HG03432 (cell line): ENCODE measurements around the gene KATNIP.
"Not testable (repeated sequence)": the region's sequence is repeated elsewhere in the genome, so short reads cannot be mapped to it uniquely, and the experiment has no call there.

Source experiments
- ATAC-seq: cut with Tn5 transposase; IDR thresholded peaks from one replicate; pipeline ENCODE4 v1.9.1; 2021; ENCODE audit warnings: mild to moderate bottlenecking, moderate library complexity; ENCODE audit not compliant: unreplicated experiment

KATNIP gene

DNA sequence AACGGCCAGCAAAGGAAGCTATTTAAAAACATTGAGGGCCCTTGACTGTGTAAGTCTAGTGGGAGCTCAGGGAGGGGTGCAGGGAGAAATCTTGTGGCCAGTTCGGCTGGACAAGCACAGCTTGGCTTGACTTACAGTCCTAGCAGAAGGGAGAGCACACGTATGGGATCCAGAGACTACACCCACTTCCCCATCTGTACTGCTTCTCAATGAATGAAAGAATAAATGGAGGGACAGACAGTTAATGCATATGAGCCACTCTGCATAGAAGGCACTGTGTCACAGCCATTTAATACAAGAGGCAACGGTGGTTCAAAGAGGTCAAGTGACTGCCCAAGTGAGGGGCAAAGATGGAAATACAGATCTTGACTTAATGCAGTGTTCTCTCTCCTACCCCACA, 15.7 kb upstream of the KATNIP start:
- ATAC-seq: no peak

DNA sequence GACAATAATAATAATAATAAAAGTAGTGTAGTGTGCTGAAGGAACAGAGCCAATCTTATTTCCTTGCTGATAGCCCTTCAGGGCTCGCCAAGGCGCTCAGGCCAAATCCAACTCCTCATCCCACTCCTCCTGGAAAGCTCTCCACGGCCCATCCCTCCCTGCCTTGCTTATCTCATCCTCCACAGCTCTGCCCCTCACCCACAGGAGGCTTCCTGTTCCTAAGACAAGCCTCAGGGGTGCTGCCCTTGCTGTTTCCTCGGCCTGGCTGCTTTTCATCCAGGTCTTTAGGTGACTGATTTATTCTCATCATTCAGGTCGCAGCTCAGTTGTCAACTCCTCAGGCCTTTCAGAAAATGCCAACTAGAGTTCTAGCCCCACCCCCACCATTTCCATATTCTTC, 11.4 kb upstream of the KATNIP start:
- no peak for ATAC-seq

DNA sequence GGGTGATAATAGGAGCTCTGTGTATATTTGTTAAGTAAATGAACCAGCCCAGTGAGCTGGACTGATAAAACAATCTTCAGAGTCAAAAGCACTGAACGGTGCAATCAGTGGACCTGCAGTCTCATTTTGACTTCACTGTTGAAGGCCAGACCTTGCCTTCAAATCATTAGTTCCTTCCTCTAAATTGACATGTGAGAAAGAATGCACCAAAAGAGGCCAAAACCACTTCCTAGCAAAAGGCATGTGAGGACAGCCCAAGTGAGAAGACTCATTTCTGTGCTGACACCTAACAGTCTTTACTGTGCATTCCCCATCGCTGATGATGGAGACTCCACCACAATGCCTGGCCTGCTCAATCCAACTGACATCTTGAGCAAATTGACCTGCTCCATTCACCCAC, 10.8 kb upstream of the KATNIP start:
- ATAC-seq: no peak

DNA sequence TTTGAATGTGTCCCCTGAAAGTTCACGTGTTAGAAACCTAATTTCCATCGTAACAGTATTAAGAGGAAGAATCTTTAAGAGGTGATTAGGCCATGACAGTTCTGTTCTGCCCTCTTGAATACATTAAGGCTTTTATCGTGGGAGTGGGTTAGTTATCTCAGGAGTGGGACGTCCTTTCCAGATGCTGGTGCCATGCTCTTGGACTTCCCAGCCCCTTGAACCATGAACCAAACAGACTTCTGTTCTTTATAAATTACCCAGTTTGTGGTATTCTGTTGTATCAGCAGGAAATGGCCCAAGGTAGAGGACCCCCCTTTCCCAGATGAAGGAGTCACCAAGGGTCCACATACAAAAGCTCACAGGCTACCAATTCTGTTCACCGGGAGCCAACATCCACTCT, 10.3 kb upstream of the KATNIP start:
- ATAC-seq: no peak

DNA sequence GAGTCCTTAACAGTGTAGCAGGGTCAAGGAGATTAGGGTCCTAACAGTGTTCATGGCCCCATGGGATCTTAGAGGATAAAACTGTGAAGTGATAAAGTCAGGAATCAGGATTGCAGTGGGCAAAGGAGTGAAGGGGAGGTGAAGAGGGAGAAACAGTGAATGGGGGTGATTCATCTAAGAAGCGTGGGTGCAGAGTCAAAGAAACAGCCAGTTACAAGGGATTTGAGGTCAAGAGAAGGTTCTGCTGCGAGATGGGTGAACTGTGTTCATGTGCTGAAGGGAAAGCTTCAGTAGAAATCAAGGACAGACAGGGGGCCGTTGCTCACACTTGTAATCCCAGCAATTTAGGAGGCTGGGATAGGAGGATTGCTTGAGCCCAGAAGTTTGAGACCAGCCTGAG, 6.1 kb upstream of the KATNIP start:
- ATAC-seq: no peak

DNA sequence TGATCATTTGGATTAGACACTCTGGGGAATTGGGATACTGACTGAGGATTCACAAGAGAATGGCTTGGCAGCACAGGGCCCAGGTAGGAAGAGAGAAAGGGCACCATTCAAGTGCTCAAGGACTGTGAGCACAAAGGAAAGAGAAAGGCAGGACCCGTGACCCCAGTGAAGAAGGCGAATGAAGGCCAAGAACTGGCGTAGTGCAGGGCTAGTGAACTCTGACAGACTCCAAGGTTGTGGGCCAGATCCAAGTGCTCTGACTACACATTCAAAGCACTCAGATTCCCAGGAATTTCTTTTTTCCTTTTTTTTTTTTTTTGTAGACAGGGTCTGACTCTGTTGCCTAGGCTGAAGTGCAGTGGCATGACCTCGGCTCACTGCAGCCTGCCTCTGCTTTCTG, 5.3 kb upstream of the KATNIP start:
- no peak for ATAC-seq

DNA sequence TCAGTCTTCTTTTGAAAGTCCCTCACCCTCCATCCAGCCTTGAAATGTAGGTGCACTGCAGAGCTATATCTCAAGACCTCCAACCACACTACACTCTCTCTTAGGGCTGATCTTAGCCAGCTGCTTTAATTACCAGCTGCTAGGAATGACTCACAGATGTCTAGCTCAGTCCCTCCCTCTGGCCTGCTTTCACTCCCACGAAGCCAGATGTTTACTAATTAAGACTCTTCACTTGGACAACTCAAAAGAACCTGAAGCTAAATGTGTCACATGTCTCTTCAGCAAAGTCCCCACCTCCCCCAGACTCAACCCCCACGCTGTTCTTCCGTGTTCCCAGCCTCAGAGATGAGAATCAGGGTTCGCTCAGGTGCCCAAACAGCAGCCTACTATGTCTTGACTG, 2.8 kb upstream of the KATNIP start:
- no peak for ATAC-seq

DNA sequence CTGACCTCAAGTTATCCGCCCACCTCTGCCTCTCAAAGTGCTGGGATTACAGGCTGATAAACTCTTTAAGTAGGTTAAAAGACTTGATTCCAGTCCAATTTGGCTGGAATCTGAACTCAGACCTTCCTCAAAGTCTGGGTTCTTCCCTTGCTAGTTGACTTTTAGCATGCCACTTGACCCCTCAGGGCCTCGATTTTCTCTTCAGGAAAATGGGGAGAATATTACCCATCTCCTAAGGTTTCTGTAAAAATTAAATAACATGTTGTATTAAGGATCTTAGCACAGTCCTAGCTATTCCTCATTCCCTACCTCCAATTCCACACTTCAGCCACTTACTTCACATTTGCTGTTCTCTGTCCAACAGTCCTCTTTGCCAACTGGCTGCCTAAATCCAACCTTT, 2.1 kb upstream of the KATNIP start:
- ATAC-seq: no peak

DNA sequence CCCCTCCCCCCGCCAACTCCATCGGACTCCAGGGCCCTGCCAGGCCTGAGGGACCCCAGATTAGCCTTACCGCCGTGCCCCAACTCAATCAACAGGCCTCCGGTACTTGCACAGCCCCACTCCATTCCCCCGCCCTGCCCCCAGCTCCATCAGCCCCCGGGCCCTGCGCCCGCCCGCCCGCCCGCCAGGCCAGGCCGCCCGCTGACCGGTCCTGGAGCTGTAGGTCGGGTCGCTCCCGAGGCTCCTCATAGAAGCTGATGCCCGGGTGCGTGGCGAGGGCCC, 539 bp upstream of the KATNIP start:
- peak; percentile 37 for ATAC-seq

DNA sequence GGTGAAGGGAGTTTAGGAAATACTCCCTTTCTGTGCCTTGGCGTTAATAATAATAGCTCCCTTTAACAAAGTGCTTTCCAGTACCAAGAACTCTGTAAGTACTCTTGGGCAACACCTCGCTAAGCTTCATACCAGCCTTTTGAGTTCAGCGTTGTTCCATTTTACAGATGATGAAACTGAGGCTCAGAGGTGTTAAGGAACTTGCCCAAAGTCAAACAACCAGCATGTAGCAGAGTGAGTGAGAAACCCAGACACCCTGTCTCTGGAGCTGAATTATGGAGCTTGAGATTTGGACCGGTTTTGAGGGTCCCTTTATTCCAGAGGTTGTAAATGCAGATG, 607 bp downstream of the KATNIP start:
- ATAC-seq: no peak

DNA sequence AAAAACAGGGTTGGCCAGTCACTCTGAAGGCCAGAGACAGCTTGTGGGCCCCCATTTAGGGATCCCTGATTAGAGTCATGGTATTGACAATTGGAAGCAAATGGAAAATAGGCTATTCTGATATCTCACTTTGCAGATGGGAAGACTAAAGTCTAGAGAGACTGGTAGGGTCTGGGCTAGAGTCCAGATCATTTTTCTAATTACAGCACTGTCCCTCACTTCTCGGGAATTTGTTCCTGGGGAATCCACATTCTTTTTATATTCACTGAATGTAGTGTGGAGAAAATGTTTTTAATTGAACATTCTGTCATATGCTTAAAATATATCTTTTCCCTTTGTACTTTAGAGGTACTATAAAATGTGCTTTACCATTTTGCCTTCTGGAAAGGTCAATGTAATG, 1.1 kb downstream of the KATNIP start:
- no peak for ATAC-seq

DNA sequence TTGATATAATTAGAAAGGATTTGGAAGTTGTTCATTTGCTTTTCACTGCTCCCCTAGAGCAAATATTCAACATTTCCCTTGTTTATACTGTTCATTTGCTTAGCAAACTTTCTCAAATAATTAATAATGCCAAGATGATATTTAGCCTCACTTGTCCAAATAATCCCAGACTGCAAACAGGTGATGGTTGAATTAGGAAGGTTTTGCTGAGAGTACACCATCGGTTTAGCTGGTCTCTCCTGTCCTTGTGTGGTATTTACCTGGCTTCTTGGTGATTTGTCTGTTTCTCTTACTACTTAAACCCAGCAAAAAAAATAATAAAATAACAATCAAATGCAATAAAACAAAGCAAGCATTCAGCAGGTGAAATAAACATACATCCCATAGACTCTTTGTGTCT, 6.5 kb downstream of the KATNIP start:
- no peak for ATAC-seq

DNA sequence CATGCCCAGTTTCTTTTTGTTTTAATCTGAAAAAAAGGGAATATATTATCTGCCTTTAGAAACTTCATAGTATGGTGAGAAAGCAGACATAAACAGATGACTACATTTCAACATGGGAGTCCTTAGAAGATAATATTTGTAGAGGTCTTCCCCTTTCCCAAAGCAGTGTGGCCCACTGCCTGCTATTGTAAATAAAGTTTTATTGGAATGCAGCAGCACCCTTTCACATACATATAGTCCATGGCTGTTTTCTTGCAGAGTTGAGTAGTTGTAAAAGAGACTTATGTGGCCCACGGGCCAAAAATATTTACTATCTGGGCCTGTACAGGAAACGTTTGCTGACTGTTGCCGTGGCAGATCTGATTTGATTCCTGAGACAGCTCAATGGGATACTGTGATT, 8.5 kb downstream of the KATNIP start:
- ATAC-seq: no peak

DNA sequence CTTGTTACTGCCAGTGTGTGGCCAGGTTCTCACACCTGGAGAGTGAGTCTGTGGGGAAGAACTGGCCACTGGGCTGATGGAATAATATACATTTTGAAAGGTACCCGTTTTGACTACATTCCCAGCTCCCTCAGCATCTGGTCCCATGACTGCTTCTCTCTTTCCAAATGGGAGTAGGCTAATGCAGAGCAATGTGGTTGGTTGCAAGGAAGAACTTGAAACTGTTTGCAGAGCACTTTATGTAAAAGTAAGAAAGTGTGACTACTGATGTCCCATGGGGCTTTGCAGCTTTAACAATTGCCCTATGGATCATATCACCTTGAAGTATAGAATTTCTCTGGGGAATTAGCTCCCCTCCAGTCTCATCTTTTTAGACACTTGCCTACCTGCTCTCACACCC, 9.0 kb downstream of the KATNIP start:
- ATAC-seq: no peak

DNA sequence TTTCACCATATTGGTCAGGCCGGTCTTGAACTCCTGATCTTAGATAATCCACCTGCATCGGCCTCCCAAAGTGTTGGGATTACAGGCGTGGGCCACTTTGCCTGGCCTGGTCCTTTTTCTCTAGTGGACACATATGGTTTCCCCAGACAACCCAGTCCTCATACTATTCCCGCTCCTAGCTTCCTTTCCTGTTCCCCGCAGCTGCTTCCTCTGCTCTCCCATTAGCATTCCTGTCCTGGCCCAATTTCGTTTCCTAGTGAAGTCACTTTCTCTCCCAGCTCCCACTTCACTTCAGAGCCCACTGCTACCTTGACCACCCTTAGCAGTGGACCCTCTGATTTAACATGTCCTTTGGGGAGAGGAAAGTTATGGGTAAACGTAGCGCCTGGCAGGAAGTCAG, 11.3 kb downstream of the KATNIP start:
- ATAC-seq: no peak

DNA sequence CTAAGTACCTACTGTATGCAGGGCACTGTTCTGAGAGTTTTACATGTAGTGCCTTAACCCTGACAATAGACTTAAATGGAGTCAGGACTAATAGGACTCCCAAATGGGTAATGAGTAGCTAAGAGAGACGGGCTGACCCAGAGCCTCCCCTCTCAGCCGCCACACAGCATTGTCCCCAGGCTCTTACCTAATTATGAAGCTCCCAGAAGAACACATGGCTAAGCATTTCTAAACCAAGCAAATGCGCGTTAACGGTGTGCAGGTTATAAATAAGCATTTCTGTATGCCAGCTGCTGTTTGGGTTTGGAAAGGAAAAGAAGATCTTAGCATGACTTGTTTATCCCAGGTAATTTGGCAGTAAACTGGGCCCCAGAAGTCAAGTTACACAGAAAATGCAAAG, 14.3 kb downstream of the KATNIP start:
- no peak for ATAC-seq

DNA sequence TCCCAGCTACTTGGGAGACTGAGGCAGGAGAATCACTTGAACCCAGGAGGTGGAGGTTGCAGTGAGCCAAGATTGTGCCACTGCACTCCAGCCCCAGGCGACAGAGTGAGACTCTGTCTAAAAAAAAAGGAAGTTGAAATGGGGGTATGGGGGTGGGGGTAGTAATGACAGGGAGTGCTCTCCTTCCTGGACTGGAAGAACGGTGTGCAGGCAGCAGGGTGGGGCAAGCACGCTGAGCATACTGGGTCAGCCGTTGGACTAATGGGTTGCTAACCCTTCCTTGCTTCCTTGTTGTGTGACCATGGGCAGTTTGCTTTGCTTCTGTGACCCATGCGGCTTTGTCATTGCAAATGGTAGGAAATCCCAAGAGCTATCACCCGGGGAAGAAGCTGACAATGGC, 16.5 kb downstream of the KATNIP start:
- ATAC-seq: no peak

DNA sequence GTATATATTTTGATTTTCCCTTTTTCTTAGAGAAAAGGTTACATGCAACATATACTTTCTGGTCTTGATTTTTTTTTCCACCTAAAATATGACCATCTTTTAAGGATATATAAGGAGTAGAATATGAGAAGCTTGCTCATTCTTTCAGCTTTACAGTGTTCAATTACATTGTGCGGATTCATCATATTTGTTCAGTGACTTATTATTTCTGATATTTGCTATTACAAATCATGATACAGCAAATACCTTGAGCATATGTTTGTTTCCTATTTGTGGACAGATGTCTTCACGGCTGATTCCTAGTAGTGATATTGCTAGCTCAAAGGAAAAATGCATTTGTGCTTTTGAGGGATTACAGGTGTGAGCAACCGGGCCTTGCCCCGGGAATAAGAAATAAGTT, 18.1 kb downstream of the KATNIP start:
- no peak for ATAC-seq

DNA sequence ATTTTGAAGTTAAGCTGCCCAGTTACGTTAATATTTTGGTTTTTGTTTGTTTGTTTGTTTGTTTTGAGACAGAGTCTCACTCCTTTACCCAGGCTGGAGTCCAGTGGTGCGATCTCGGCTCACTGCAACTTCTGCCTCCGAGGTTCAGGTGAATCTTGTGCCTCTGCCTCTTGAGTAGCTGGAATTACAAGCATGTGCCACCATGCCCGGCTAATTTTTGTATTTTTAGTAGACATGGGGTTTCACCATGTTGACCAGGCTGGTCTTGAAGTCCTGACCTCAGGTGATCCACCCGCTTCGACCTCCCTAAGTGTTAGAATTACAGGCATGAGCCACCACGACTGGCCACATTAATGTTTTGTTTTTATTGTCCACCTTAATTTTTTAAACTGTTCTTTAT, 21.0 kb downstream of the KATNIP start:
- ATAC-seq: not testable (repeated sequence)

DNA sequence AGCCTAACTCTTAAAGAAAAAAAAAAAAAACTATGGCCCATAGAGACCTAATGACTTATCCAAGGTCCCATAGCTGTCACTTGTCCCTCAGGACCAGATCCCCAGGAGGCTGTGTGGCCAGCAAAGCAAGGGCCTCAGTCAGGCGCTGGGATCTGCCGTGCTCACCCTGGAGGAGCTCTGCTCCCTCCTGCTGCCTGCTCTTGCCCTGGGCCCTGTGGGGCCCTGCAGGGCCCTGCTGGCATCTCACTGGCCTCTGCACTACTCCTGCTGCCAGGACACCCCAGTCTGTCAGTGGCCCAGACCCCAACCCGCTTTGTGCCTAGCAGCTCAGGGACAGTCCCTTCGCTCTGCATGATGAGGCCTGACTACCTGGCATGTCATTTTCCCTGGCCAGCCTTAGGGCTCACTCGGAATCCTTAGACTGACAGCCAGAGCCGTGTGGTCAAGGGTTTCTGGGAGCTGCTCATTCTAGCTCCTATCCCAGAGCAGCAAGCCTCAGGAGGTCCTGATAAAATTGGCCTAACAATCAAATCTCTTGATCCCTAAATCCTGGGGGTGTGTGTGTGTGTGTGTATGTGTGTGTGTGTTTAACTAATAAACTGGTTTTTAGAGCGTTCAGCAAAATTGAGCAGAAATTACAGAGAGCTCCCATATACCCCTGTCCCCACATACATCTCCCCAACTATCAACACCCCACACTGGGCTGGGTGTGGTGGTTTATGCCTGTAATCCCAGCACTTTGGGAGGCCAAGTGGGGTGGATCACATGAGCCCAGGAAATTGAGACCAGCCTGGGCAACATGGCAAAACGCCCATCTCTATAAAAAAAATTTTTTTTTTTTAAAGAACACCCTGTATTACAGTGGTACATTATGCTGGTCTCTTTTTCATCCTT, 21.7 kb downstream of the KATNIP start:
- ATAC-seq: no peak

DNA sequence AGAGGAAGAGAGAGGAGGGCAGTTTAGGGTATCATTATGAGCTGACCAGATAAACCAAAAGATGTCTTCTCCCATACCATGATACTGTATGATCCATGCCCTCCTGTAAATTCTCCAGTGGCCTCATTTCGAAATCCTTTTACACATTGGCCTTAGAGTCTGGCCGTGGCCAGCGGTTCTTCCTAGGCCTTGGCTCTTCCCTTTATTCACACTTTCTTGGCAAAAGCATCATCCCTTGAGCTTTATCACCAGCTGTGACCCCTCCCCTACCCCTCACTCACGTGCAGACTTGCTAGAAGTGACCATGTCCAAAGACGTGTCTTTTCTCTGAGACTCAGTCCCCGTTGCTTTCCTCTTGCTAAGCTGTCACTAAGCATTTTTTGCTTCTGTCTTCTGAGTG, 22.8 kb downstream of the KATNIP start:
- ATAC-seq: no peak

DNA sequence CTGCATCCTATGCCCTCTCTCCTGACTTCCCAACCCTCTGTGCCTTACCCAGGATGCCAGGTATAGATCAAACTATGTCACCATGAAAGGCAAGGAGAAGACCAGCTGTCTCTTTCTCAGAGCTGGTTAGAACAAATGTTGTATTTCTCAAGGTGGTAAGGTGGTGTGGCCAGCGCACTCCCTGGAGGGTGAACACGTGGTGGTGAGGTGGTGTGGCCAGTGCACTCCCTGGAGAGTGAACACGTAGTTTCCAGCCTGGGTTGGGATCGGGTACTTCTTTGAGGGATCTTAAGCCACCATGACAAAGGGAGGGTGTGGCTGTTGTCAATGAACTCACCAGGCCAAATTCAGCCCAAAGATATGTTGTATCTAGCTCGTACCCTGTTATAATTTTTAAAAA, 26.8 kb downstream of the KATNIP start:
- no peak for ATAC-seq
